GM10266 (cell line): Measurements from ENCODE around the gene ELOVL6.

Source experiments
- DNase-seq: peaks from one replicate; pipeline ENCODE4 v3.0.0; 2012; ENCODE audit errors: extremely low spot score
- TF ChIP-seq, protein P1 (sequence below): IDR thresholded peaks from 2 replicates; pipeline ENCODE4 v1.5.1; 2012; ENCODE audit warnings: mild to moderate bottlenecking, low read depth; ENCODE audit not compliant: control insufficient read depth, insufficient read depth; ENCODE audit errors: missing control alignments

ELOVL6 gene

DNA sequence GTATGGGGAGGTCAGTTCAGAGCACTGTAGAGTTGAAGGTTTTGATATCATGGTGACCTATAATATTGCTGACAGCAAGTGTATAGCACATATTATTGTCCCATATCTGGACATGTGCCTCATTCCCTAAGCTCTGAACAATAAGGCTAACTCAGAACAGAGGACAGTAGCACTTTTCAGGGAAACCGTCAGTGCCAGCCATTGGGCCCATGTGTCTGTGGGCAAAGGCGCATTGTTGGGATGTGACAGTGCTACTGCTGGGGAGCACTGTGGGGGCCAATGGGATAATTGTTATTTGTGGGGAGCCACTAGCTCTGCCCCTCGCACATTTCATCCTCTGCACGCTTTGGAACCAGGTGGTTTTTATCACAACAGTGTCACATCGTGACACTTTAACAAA lies 136.2 kb downstream of the ELOVL6 start:
- TF ChIP-seq, protein P1, sequence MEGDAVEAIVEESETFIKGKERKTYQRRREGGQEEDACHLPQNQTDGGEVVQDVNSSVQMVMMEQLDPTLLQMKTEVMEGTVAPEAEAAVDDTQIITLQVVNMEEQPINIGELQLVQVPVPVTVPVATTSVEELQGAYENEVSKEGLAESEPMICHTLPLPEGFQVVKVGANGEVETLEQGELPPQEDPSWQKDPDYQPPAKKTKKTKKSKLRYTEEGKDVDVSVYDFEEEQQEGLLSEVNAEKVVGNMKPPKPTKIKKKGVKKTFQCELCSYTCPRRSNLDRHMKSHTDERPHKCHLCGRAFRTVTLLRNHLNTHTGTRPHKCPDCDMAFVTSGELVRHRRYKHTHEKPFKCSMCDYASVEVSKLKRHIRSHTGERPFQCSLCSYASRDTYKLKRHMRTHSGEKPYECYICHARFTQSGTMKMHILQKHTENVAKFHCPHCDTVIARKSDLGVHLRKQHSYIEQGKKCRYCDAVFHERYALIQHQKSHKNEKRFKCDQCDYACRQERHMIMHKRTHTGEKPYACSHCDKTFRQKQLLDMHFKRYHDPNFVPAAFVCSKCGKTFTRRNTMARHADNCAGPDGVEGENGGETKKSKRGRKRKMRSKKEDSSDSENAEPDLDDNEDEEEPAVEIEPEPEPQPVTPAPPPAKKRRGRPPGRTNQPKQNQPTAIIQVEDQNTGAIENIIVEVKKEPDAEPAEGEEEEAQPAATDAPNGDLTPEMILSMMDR, result no peak
- DNase-seq, result no peak

DNA sequence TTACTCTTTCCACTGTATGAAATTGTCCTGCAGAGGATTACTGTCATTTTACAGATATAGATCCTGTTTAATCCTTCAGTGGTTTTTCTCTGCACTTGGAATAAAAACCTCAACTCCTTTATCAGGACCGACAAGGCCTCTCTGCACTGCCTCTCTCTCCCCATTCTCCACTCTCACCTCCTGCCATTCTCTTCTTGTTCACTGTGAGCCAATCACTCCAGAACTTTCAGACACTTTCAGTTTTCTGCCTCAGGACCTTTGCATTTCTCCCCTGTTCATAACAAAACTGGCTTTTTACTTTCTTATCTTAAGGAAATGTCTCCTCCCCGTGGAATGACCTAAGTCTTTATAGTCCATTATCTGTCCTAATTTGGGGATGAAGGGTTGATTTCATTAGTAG lies 137.3 kb downstream of the ELOVL6 start:
- TF ChIP-seq, protein P1, result no peak
- DNase-seq, result no peak

DNA sequence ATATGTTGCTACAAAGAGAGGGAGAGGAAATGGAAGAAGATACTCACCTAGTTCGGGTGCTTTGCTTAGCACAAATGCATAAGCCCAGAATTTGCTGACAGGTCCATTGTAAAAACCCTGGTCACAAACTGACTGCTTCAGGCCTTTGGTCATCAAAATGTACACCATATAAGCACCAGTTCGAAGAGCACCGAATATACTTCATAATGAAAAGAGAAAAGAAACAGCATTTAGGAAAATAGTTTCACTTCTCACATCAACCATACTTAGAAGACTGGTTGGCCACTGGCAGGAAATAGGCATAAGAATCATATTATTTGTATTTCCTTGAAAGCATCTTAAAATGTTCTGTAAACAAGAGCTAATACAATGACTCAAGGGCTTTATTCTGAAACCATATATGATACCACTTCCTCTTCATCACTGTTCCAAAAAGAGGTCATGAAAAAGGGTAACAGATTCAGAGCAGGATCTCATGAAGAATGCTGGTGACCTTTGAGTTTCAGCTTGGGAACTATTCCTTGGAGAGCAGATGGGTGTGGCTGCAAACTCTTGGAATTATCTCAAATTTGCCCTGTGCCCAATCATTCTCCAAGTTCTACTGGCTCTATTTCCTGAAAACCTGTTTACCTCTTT lies 138.7 kb downstream of the ELOVL6 start:
- TF ChIP-seq, protein P1, result no peak
- peak; percentile 18 for DNase-seq

DNA sequence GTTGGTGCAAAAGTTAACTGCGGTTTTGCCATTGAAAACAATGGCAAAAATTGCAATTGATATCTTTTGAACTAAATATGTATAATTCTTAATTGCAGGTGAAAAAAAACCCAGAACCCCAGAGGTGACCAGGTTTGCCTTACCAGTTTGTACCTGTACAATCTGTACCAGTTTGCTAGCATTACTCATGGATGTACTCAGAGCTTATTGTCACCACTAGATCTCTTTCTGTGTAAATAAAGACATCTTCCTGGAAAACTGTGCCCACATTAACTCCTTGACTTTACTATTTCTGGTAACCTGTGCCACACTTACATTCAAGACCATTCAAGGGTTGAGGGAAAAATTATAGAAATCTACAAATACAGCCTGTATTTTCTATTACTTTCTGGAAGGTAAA lies 139.7 kb downstream of the ELOVL6 start:
- TF ChIP-seq, protein P1, result no peak
- DNase-seq, result no peak

DNA sequence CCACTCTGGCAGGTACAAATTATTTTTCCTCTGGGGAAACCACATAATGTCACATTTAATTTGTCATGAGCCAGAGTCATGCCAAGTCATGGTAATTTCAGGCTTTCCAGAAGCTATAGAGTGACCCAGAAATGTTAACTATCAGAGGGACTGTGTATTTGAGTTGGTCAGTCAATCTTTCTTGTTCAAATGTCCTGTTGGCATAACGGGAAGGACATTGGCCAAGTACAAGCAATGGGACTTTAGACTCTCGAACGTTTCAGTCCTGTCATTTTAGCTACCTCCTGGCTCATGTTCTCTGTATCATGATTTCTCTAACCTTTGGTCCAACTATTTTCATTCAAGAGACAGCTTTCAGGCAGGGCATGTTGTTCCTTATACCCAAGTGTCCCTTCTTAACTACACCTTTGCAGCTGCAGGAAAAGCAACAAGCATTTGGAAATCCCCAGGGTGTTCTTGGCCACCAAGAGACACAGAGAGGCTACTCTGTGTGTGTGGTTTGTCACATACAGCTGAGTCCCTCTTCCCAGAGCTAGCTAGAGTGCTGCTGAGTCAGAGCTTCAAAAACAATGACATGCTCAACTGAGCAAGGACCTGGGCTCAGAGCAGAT lies 143.2 kb downstream of the ELOVL6 start:
- TF ChIP-seq, protein P1, result no peak
- peak; percentile 45 for DNase-seq

DNA sequence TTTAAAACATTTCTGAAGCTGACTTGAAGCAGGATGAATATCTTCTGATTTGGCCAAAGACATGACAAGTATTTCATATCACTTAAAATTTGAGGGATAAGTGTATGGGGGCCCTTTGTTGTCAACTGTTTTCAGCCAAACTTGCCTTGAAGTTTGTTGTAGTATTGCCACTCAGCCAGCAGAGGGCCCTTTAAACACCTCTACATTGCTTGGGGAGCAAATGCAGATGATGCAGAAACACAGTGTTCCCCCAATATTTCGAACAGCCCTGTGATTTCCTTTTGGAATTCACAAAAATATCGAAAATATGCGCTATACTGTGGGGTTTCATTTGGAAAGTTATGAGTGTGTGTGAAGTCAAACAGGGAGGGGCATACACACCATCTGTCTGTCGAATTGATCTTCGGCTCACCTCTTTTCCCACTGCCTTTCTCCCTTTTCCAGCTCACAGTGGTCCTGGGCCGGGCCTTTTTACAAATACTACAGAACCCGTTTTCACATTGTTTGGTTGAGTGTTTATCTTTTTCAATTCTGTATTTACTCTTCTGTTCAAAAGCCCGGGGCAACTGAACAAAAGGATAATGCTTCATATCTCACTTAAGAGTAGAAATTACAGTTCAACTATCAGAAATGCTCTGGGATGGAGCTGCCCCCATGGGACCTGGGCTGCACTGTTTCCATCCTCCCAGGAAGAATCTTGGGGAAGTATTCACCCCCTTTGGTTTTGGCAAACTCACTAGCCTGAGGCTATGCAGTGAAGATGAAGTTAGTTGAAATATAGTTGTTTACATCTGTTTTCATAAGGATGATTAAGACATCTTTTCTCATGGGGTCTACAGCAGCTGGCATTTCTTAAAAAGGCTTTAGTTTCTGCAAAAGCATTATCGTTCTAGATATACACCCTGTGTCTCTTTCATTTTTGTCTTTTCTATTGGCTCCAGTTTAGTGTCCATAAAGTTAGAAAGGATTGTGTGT lies 148.2 kb downstream of the ELOVL6 start:
- peak; percentile 48 for DNase-seq
- TF ChIP-seq, protein P1, result peak; percentile 78
